Tibial artery (tissue), 4 donors: ENCODE results near the gene NCAPH2.

Source experiments
- DNase-seq, 2 donors: peaks; one replicate each; pipeline ENCODE4 v3.0.0-alpha.2; 2019
- H3K27ac ChIP-seq, 2 donors: fragments of 200-600 bp; sonication (generic) in 1 of 2; 1 replicate in 1 of 2; 2 replicates in 1 of 2; pipeline ENCODE4 v1.5.1; 2018 to 2019; ENCODE audit warnings: mild to moderate bottlenecking in 1 of 2
- H3K27me3 ChIP-seq, 2 donors: fragments of 200-600 bp; sonication (generic) in 1 of 2; one replicate each; pipeline versions ENCODE4 v1.5.1 to v1.6.0; 2016 to 2019
- H3K36me3 ChIP-seq, 3 donors: fragments of 200-600 bp; sonication (generic) in 2 of 3; one replicate each; pipeline ENCODE4 v1.5.1; 2016 to 2019; ENCODE audit warnings: mild to moderate bottlenecking in 2 of 3
- H3K4me1 ChIP-seq, 4 donors: fragments of 200-600 bp; sonication (generic) in 2 of 4; 1 replicate in 3 of 4; 2 replicates in 1 of 4; pipeline ENCODE4 v1.5.1; 2016 to 2019
- H3K4me3 ChIP-seq, 2 donors: fragments of 200-600 bp; sonication (generic) in 1 of 2; 1 replicate in 1 of 2; 2 replicates in 1 of 2; pipeline ENCODE4 v1.5.1; 2018 to 2019; ENCODE audit warnings: mild to moderate bottlenecking in 2 of 2
- H3K9me3 ChIP-seq, 3 donors: fragments of 200-600 bp; sonication (generic) in 1 of 3; one replicate each; pipeline ENCODE4 v1.5.1; 2016 to 2019
- CTCF ChIP-seq, 2 experiments: fragments of 200-600 bp in 1 of 2; fragments of 450-650 bp in 1 of 2; IDR thresholded peaks; one replicate each; pipeline ENCODE4 v1.5.1; 2017 to 2019; ENCODE audit warnings: antibody characterized with exemption in 2 of 2, mild to moderate bottlenecking in 1 of 2, moderate library complexity in 1 of 2
- intact Hi-C: fragments of 100-400 bp; cut with DNase I; formaldehyde crosslinking; loops from one replicate; pipeline ENCODE4 v1.15.0; 2023; ENCODE audit warnings: low total_unique reads

NCAPH2 gene

GRCh38 chr22:50526834-50527801, 19.1 kb downstream of the NCAPH2 start:
- H3K4me1 ChIP-seq = peaks cover 0 to 60% (median 43%) of the 10 kb centered on the region in 4 donors
- H3K27me3 ChIP-seq = peaks cover 6 to 32% of the 10 kb centered on the region in 2 donors
- peak; percentile 66 to 81 for DNase-seq
- no peak for TF ChIP-seq CTCF (IDR thresholded peaks at IDR 0.05)
- H3K9me3 ChIP-seq = no peaks in the 10 kb centered on the region
- H3K36me3 ChIP-seq = peaks cover 13 to 21% (median 16%) of the 10 kb centered on the region in 3 donors
- intact Hi-C loops = loop anchor here (5.0 kb wide), 1 partner anchor 55 kb away; the partner anchor contains the start of gene CHKB
- H3K4me3 ChIP-seq = peak overlapping the region; percentile 65 to 77
- H3K27ac ChIP-seq = peak overlapping the region; percentile 86 to 87

- Histone ChIP-seq H3K27me3 (peaks cover 6 to 42% of the 10 kb centered on the region in 2 donors), H3K27ac (no peak overlapping the region), H3K4me1 (peaks cover 0 to 65% (median 48%) of the 10 kb centered on the region in 4 donors), H3K9me3 (no peaks in the 10 kb centered on the region), H3K36me3 (peaks cover 3 to 11% (median 6%) of the 10 kb centered on the region in 3 donors), H3K4me3 (no peak overlapping the region)
- DNase-seq = no peak
- intact Hi-C loops = loop anchor here (5.0 kb wide), 1 partner anchor 54 kb away; the partner anchor contains the start of gene CHKB
- no peak for TF ChIP-seq CTCF (IDR thresholded peaks at IDR 0.05)
These were observed 20.1 kb downstream of the NCAPH2 start for GRCh38 chr22:50527921-50528681.

GRCh38 chr22:50528682-50529415, 20.8 kb downstream of the NCAPH2 start:
- peaks cover 0 to 63% (median 48%) of the 10 kb centered on the region in 4 donors for H3K4me1 ChIP-seq

GRCh38 chr22:50529416-50529896, 21.4 kb downstream of the NCAPH2 start:
- H3K4me1 ChIP-seq = peaks cover 0 to 57% (median 42%) of the 10 kb centered on the region in 4 donors
- H3K27me3 ChIP-seq = peaks cover 6 to 55% of the 10 kb centered on the region in 2 donors
- TF ChIP-seq CTCF (IDR thresholded peaks at IDR 0.05) = no peak
- peak overlapping the region; percentile 44 to 53 for H3K4me3 ChIP-seq
- intact Hi-C loops = loop anchor here (5.0 kb wide), 1 partner anchor 53 kb away; the partner anchor contains the start of gene CHKB
- no peaks in the 10 kb centered on the region for H3K9me3 ChIP-seq
- H3K27ac ChIP-seq = peak overlapping the region; percentile 57 to 69
- no peak for DNase-seq
- H3K36me3 ChIP-seq = no peaks in the 10 kb centered on the region

More at GRCh38 chr22:50528682-50529415, 20.8 kb downstream of the NCAPH2 start:
- intact Hi-C loops = loop anchor here (5.0 kb wide), 1 partner anchor 53 kb away; the partner anchor contains the start of gene CHKB
- H3K4me3 ChIP-seq = peak overlapping the region; percentile 44 to 53
- no peak for TF ChIP-seq CTCF (IDR thresholded peaks at IDR 0.05)
- H3K9me3 ChIP-seq = no peaks in the 10 kb centered on the region
- peak overlapping the region in 1 of 2 donors; percentile 57 for H3K27ac ChIP-seq
- H3K27me3 ChIP-seq = peaks cover 6 to 49% of the 10 kb centered on the region in 2 donors
- no peak for DNase-seq
- peaks cover 0 to 3% (median 0%) of the 10 kb centered on the region in 3 donors for H3K36me3 ChIP-seq
